Thoracic aorta (tissue), 2 donors: Measurements from ENCODE around the gene ZMIZ1. TPM values are rescaled to one million over a fixed set of nuclear protein-coding genes. Genes with fewer than 3 reads are reported as not detected.
A peak's percentile ranks its signal among the peaks of the same experiment; 100 is the strongest.

Experiments
- ATAC-seq: fragments of 150-250 bp; one replicate; pipeline ENCODE4 v1.8.0; 2017; ENCODE audit warnings: low read depth; ENCODE audit not compliant: insufficient number of reproducible peaks, low FRiP score
- DNase-seq: peaks from one replicate; pipeline ENCODE4 v3.0.0-alpha.2; 2020; ENCODE audit warnings: low spot score
- H3K27ac ChIP-seq, 2 donors: fragments of 200-600 bp; sonication (generic); 1 replicate in 1 of 2; 2 replicates in 1 of 2; pipeline ENCODE4 v1.5.1; 2016; ENCODE audit warnings: mild to moderate bottlenecking in 2 of 2, moderate library complexity in 2 of 2
- H3K27me3 ChIP-seq: fragments of 200-600 bp; sonication (generic); replicated peaks from 2 replicates; pipeline ENCODE4 v1.6.0; 2016; ENCODE audit warnings: mild to moderate bottlenecking; ENCODE audit not compliant: insufficient read depth
- H3K36me3 ChIP-seq: fragments of 200-600 bp; sonication (generic); one replicate; pipeline ENCODE4 v1.5.1; 2016
- H3K4me1 ChIP-seq, 2 donors: fragments of 200-600 bp; sonication (generic); 1 replicate in 1 of 2; 2 replicates in 1 of 2; pipeline versions ENCODE4 v1.5.1 to v1.6.0; 2016; ENCODE audit warnings: low read depth in 2 of 2, mild to moderate bottlenecking in 1 of 2; ENCODE audit not compliant: control insufficient read depth in 1 of 2
- H3K4me3 ChIP-seq: fragments of 200-600 bp; sonication (generic); 2 replicates; pipeline ENCODE4 v1.5.1; 2016; ENCODE audit warnings: mild to moderate bottlenecking
- H3K9me3 ChIP-seq: fragments of 200-600 bp; sonication (generic); 2 replicates; pipeline ENCODE4 v1.5.1; 2016
- total RNA-seq, 2 donors: library from RNA; depleted of rRNA; stranded (reverse); fragments of >200 nt; gene quantifications; one replicate each; pipeline versions ENCODE4 v1.1.0 to v1.2.3, GENCODE V29; 2016
- TF ChIP-seq, protein P1 (sequence below): fragments of 200-600 bp; sonication (generic); IDR thresholded peaks from one replicate; pipeline ENCODE4 v1.5.1; 2019; ENCODE audit warnings: antibody characterized with exemption

Gene ZMIZ1
- total RNA-seq, 2 donors from 2014 or later, result 57.8 to 81.6 TPM

GRCh38 chr10:79070081-79070605 is 1.4 kb downstream of the ZMIZ1 start:
- TF ChIP-seq, protein P1, sequence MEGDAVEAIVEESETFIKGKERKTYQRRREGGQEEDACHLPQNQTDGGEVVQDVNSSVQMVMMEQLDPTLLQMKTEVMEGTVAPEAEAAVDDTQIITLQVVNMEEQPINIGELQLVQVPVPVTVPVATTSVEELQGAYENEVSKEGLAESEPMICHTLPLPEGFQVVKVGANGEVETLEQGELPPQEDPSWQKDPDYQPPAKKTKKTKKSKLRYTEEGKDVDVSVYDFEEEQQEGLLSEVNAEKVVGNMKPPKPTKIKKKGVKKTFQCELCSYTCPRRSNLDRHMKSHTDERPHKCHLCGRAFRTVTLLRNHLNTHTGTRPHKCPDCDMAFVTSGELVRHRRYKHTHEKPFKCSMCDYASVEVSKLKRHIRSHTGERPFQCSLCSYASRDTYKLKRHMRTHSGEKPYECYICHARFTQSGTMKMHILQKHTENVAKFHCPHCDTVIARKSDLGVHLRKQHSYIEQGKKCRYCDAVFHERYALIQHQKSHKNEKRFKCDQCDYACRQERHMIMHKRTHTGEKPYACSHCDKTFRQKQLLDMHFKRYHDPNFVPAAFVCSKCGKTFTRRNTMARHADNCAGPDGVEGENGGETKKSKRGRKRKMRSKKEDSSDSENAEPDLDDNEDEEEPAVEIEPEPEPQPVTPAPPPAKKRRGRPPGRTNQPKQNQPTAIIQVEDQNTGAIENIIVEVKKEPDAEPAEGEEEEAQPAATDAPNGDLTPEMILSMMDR, result no peak
- Histone ChIP-seq H3K36me3 (no peaks in the 10 kb centered on the region), H3K27ac (peak overlapping the region; percentile 93 to 97), H3K4me3 (peak overlapping the region; percentile 94), H3K27me3 (no peaks in the 10 kb centered on the region), H3K9me3 (no peaks in the 10 kb centered on the region), H3K4me1 (peaks cover 32 to 47% of the 10 kb centered on the region in 2 donors)
- ATAC-seq, result no peak
- no peak for DNase-seq

DNA sequence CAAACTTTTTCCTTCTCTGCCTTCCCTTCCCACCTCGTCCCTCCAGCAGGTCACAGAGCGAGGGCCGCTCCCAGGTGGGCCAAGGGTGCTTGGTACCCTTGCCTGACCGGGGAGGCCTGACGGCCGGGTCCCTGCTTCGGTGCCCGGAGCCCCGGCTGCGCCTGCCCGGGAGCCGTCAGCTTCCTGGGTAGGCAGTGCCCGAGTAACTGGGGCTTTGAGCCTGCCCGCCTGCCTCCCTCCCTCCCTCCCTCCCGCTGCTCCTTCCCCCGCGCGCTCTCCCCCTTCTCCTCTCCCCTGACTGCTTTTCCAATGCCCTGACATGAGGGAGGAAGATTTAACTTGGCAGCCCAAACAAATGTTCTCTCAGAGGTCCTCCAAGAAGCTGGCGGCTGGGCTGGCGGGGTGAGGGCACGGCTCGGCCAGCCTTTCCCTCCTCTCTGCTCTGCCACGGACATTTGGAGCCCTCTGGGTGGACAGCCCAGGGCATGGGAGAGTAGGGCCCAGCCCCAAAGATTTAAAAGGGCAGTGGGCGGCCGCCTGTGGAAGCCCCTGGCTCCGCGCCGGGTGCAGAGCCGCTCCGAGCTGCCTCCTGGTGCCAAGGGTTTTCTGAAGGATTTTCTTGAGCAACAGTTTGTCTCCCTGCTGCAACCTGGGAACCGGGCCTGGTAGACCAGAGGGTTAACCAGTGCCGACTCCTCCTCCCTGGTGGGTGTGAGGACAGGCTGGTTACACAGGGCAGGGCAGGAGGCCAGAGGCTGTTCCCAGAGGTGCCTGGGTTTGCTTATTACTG is 2.0 kb downstream of the ZMIZ1 start:
- no peaks in the 10 kb centered on the region for H3K9me3 ChIP-seq
- ATAC-seq (peak; percentile 25), DNase-seq (peak; percentile 87)
- no peaks in the 10 kb centered on the region for H3K36me3 ChIP-seq
- no peaks in the 10 kb centered on the region for H3K27me3 ChIP-seq
- peak overlapping the region; percentile 93 to 97 for H3K27ac ChIP-seq
- peak overlapping the region; percentile 94 for H3K4me3 ChIP-seq
- peaks cover 38 to 52% of the 10 kb centered on the region in 2 donors for H3K4me1 ChIP-seq
- TF ChIP-seq, protein P1, result no peak

DNA sequence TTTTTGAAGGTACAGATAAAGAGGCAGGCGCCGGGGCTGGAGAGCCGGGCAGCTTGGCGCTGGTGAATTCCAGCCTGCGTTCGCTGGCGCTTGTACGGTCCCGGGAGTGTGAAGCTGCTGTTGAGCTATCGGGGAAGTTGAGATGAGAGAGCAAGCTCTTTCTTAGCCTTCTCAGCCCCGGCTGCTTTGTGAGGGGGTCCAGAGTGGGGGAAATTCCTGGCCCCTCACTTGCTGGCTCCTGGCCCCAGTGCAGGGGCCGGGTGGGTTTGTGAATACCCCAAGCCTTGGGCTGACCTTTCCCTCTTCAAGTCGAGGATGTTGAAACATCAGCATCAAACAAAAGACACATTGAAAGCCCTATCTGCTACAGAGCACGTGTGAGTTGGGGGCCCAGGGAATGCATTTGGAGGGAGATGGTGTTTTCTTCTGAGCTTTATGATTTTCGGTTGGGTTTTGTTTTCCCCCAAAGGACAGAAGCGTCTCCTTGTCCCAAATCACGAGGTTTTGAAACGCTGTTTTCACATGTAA is 2.7 kb downstream of the ZMIZ1 start:
- H3K9me3 ChIP-seq, result no peaks in the 10 kb centered on the region
- ATAC-seq, result no peak
- H3K27ac ChIP-seq, result peak overlapping the region; percentile 93 to 97
- H3K4me3 ChIP-seq, result peak overlapping the region; percentile 94
- no peak for DNase-seq
- H3K4me1 ChIP-seq, result peaks cover 43 to 55% of the 10 kb centered on the region in 2 donors
- no peaks in the 10 kb centered on the region for H3K27me3 ChIP-seq
- TF ChIP-seq, protein P1, result no peak
- no peaks in the 10 kb centered on the region for H3K36me3 ChIP-seq

DNA sequence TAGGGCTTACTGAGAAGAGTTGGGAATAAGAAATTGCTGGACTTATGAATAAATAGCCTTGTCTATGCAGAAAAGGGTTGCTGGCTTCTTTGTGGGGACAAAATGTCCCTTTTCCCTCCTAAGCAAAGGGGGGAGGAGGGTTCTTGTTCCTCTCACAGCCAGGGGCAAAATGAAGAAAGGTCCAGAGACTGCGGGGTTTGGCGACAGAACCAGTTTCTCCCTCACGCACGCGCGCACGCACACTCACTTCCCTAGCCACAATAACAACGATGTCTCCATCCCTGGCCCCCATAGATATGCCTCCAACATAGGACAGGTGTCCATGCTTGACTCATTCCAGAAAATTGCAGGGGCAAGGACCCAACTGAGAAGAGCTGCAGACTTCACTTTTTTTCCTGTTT is 3.3 kb downstream of the ZMIZ1 start:
- TF ChIP-seq, protein P1, result no peak
- Histone ChIP-seq H3K4me1 (peaks cover 49 to 55% of the 10 kb centered on the region in 2 donors), H3K4me3 (peak overlapping the region; percentile 94), H3K36me3 (no peaks in the 10 kb centered on the region), H3K9me3 (no peaks in the 10 kb centered on the region), H3K27me3 (no peaks in the 10 kb centered on the region), H3K27ac (peak overlapping the region; percentile 93 to 97)
- DNase-seq, result no peak
- no peak for ATAC-seq

DNA sequence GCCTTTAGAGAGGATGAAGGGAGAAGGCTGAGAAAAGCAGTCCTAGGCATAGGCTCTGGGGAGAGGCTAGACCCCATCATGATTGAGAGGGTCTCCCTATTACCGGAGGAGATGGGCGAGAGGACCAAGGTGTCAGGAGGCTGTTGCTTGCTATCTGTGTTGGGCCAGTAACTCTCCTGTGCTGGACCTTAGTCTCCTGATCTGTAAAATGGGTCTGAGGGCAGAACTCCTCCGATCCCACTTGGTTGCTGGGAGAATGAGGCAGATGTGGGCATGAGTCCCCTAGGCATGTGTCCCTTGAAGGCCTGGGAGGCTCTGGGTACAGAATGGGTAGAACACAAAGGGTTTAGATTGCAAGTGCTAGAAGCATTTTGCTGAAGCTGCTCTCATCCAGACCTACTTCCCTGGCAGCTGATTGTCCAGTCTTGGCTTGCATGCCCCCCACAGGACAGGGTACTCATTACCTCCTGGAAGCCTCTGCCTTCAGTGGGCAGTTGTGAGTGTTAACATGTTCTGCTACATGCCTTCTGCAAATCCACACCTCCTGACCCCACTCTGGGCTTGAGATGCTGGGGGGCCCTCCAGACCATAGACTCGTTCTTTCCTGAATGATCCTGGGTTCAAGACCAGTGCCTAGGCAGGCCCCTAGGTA is 4.4 kb downstream of the ZMIZ1 start:
- TF ChIP-seq, protein P1, result no peak
- DNase-seq, result no peak
- Histone ChIP-seq H3K4me3 (no peak overlapping the region), H3K27ac (peak overlapping the region; percentile 93 to 97), H3K9me3 (no peaks in the 10 kb centered on the region), H3K4me1 (peaks cover 48 to 54% of the 10 kb centered on the region in 2 donors), H3K27me3 (no peaks in the 10 kb centered on the region), H3K36me3 (no peaks in the 10 kb centered on the region)
- no peak for ATAC-seq
